HG03565 (cell line): ENCODE data around the gene RIN3.
A peak's percentile ranks its signal among the peaks of the same experiment; 100 is the strongest.

Source experiments
- ATAC-seq: cut with Tn5 transposase; IDR thresholded peaks from one replicate; pipeline ENCODE4 v1.9.1; 2021; ENCODE audit warnings: mild to moderate bottlenecking, moderate library complexity; ENCODE audit not compliant: unreplicated experiment

RIN3 gene

GRCh38 chr14:92645841-92646478 is 132.4 kb downstream of the RIN3 start:
- no peak for ATAC-seq

GRCh38 chr14:92646952-92647796 is 133.6 kb downstream of the RIN3 start:
- ATAC-seq = no peak

GRCh38 chr14:92647797-92648279 is 134.3 kb downstream of the RIN3 start:
- ATAC-seq = no peak

- no peak for ATAC-seq
Observed at GRCh38 chr14:92649066-92649465, 135.5 kb downstream of the RIN3 start.

- ATAC-seq = no peak
Observed at GRCh38 chr14:92649934-92650545, 136.5 kb downstream of the RIN3 start.

GRCh38 chr14:92650581-92651105 is 137.1 kb downstream of the RIN3 start:
- peak; percentile 10 for ATAC-seq

- peak; percentile 56 for ATAC-seq
Observed at GRCh38 chr14:92651106-92651757, 137.7 kb downstream of the RIN3 start.

- ATAC-seq = no peak
Observed at GRCh38 chr14:92651758-92652406, 138.3 kb downstream of the RIN3 start.

- no peak for ATAC-seq
Observed at GRCh38 chr14:92652413-92653151, 139.0 kb downstream of the RIN3 start.

GRCh38 chr14:92653162-92653651 is 139.6 kb downstream of the RIN3 start:
- no peak for ATAC-seq

GRCh38 chr14:92654239-92654901 is 140.8 kb downstream of the RIN3 start:
- ATAC-seq = no peak

GRCh38 chr14:92655419-92656201 is 142.0 kb downstream of the RIN3 start:
- ATAC-seq = no peak

GRCh38 chr14:92656306-92657081 is 142.9 kb downstream of the RIN3 start:
- ATAC-seq = no peak

- no peak for ATAC-seq
Observed at GRCh38 chr14:92657457-92658142, 144.0 kb downstream of the RIN3 start.

- ATAC-seq = no peak
Observed at GRCh38 chr14:92658160-92658559, 144.6 kb downstream of the RIN3 start.

- ATAC-seq = no peak
Observed at GRCh38 chr14:92658684-92659083, 145.1 kb downstream of the RIN3 start.
